Endothelial cell of umbilical vein (primary cell): ENCODE results near the gene ADCYAP1R1. TPM values are rescaled to one million over a fixed set of nuclear protein-coding genes. Genes with fewer than 3 reads are reported as not detected.

Source experiments
- BruUV-seq: library from RNA; stranded (reverse); fragments of 400-500 nt; replicated peaks from 2 replicates; lab custom pipeline; 2021; lab: Mats Ljungman, UMichigan
- CTCF ChIA-PET: fragments of 300-600, 350-600 bp; sonication (Branson Sonifier 250); formaldehyde crosslinking; loops from one replicate; lab custom pipeline; 2021; ENCODE audit warnings: antibody characterized with exemption, inconsistent platforms; lab: Charles Lee
- POLR2A ChIA-PET: fragments of 300-600, 350-600 bp; sonication (Branson Sonifier 250); formaldehyde crosslinking; loops from one replicate; lab custom pipeline; 2021; ENCODE audit warnings: antibody characterized with exemption, inconsistent platforms; lab: Charles Lee
- DNase-seq: peaks from one replicate; pipeline ENCODE4 v3.0.0-alpha.2; 2011; ENCODE audit warnings: low read depth, low spot score
- FAIRE-seq: peaks from 2 replicates; lab custom pipeline; 2011; peaks lifted over from hg19 to GRCh38; lab: Jason Lieb, UNC
- H2AFZ ChIP-seq: 2 replicates; pipeline ENCODE4 v1.6.0; 2012; ENCODE audit warnings: low read depth, low read length, control low read depth, inconsistent platforms
- H3K27ac ChIP-seq: 2 replicates; pipeline ENCODE4 v1.5.1; 2011; ENCODE audit warnings: low read depth, mild to moderate bottlenecking, control low read depth, low read length, moderate library complexity; ENCODE audit not compliant: insufficient read depth
- H3K27me3 ChIP-seq, 2 experiments: 2 replicates each; pipeline versions ENCODE4 v1.6.0 to v1.6.1; 2011; ENCODE audit warnings: low read length in 2 of 2, mixed read lengths in 1 of 2; ENCODE audit not compliant: control insufficient read depth in 2 of 2, insufficient read depth in 2 of 2
- H3K36me3 ChIP-seq, 2 experiments: 2 replicates in 1 of 2; 3 replicates in 1 of 2; pipeline ENCODE4 v1.5.1; 2011; ENCODE audit warnings: low read length in 2 of 2, mild to moderate bottlenecking in 1 of 2, moderate library complexity in 1 of 2; ENCODE audit not compliant: control insufficient read depth in 2 of 2, insufficient read depth in 2 of 2; ENCODE audit errors: extremely low read depth in 1 of 2
- H3K4me1 ChIP-seq: 3 replicates; pipeline ENCODE4 v1.5.1; 2011; ENCODE audit warnings: mild to moderate bottlenecking, low read length; ENCODE audit not compliant: control insufficient read depth, insufficient read depth; ENCODE audit errors: extremely low read depth
- H3K4me2 ChIP-seq: 2 replicates; pipeline ENCODE4 v1.6.1; 2011; ENCODE audit warnings: low read length, control low read depth, mixed read lengths; ENCODE audit not compliant: insufficient read depth
- H3K4me3 ChIP-seq, 3 experiments: fragments of 200-600 bp in 1 of 3; sonication (generic), shearing (Covaris generic) in 1 of 3; replicated peaks in 1 of 3; 2 replicates each; pipeline ENCODE4 v1.5.1; 2011 to 2016; ENCODE audit warnings: control low read depth in 3 of 3, low read length in 3 of 3, mild to moderate bottlenecking in 2 of 3, inconsistent platforms in 1 of 3, low read depth in 1 of 3, moderate library complexity in 1 of 3; ENCODE audit not compliant: insufficient read depth in 1 of 3
- H3K79me2 ChIP-seq: 2 replicates; pipeline ENCODE4 v1.6.0; 2012; ENCODE audit warnings: low read length, inconsistent platforms; ENCODE audit not compliant: control insufficient read depth, insufficient read depth
- H3K9ac ChIP-seq: replicated peaks from 2 replicates; pipeline ENCODE3; 2011; ENCODE audit warnings: low read length, control low read depth; ENCODE audit not compliant: insufficient read depth; ENCODE audit errors: extremely low read depth
- H3K9me1 ChIP-seq: replicated peaks from 3 replicates; pipeline ENCODE4 v1.6.0; 2011; ENCODE audit warnings: mild to moderate bottlenecking, low read length; ENCODE audit not compliant: control insufficient read depth, insufficient read depth; ENCODE audit errors: extremely low read depth
- H3K9me3 ChIP-seq: replicated peaks from 2 replicates; pipeline ENCODE4 v1.5.1; 2012; ENCODE audit warnings: low read length, inconsistent platforms; ENCODE audit not compliant: control insufficient read depth, insufficient read depth
- H4K20me1 ChIP-seq: replicated peaks from 2 replicates; pipeline ENCODE3; 2011; ENCODE audit warnings: mild to moderate bottlenecking, low read length; ENCODE audit not compliant: control insufficient read depth, insufficient read depth; ENCODE audit errors: extremely low read depth
- CTCF ChIP-seq, 2 donors: IDR thresholded peaks; 1 replicate in 1 of 2; 2 replicates in 1 of 2; pipeline ENCODE4 v1.5.1; 2011; ENCODE audit warnings: low read length in 2 of 2, mild to moderate bottlenecking in 2 of 2, moderate library complexity in 2 of 2, control low read depth in 1 of 2, inconsistent platforms in 1 of 2, low read depth in 1 of 2; ENCODE audit not compliant: insufficient read depth in 1 of 2; ENCODE audit errors: extremely low read depth in 1 of 2
- EZH2 ChIP-seq: IDR thresholded peaks from 2 replicates; pipeline ENCODE4 v1.6.1; 2012; ENCODE audit warnings: borderline replicate concordance, low read depth, mild to moderate bottlenecking, moderate library complexity, low read length, inconsistent platforms; ENCODE audit not compliant: severe bottlenecking
- FOS ChIP-seq: IDR thresholded peaks from 2 replicates; pipeline ENCODE4 v1.6.1; 2011; ENCODE audit warnings: mild to moderate bottlenecking, low read length, moderate library complexity, borderline replicate concordance; ENCODE audit not compliant: insufficient read depth
- GATA2 ChIP-seq: IDR thresholded peaks from 2 replicates; pipeline ENCODE4 v1.7.0; 2011; ENCODE audit warnings: low read depth, mild to moderate bottlenecking, moderate library complexity, mixed read lengths, low read length; ENCODE audit not compliant: insufficient read length, insufficient read depth
- JUN ChIP-seq: IDR thresholded peaks from 2 replicates; pipeline ENCODE4 v1.6.1; 2011; ENCODE audit warnings: borderline replicate concordance, low read depth; ENCODE audit not compliant: insufficient read length, insufficient read depth
- MAX ChIP-seq: IDR thresholded peaks from 2 replicates; pipeline ENCODE4 v1.6.1; 2011; ENCODE audit not compliant: insufficient read depth, insufficient read length
- MYC ChIP-seq: IDR thresholded peaks from one replicate; pipeline ENCODE4 v1.6.1; 2011; ENCODE audit warnings: mild to moderate bottlenecking, low read depth, low read length
- POLR2A ChIP-seq: IDR thresholded peaks from 2 replicates; pipeline ENCODE4 v1.6.1; 2012; ENCODE audit warnings: low read depth, mild to moderate bottlenecking, control low read depth, low read length
- POLR2AphosphoS5 ChIP-seq: IDR thresholded peaks from 2 replicates; pipeline ENCODE4 v1.6.1; 2012; ENCODE audit warnings: low read depth, mild to moderate bottlenecking, control low read depth, low read length, moderate library complexity; ENCODE audit not compliant: insufficient read depth
- dilution Hi-C: fragments of 300-500 bp; cut with MboI; formaldehyde crosslinking; loops from one replicate; pipeline ENCODE4 v1.15.0; 2019; ENCODE audit warnings: low sequenced_read_pairs; ENCODE audit not compliant: extremely low pct_ligation_motif_present
- intact Hi-C: fragments of 100-400 bp; cut with micrococcal nuclease; formaldehyde crosslinking; loops from one replicate; pipeline ENCODE4 v1.10.0; 2022
- polyA plus RNA-seq, 4 experiments: library from polyadenylated mRNA; depleted of rRNA in 3 of 4; stranded (reverse) in 3 of 4; unstranded in 1 of 4; fragments of >200 nt; gene quantifications; 2 replicates each; pipeline versions ENCODE4 v1.2.1 to v1.2.3, GENCODE V29; 2011 to 2012; ENCODE audit warnings: missing spikeins in 1 of 4
- total RNA-seq: library from RNA; stranded (reverse); gene quantifications from 2 replicates; pipeline ENCODE4 v1.2.3, GENCODE V29; 2021

Gene ADCYAP1R1
- total and polyA plus RNA-seq, 2 donors (not counting 3 experiments of a cell fraction or from before 2014, with no cell fraction given): 0.04 TPM; not detected in 1

- Histone ChIP-seq H3K4me3 (no peak overlapping the region), H2AFZ (no peak overlapping the region), H3K36me3 (no peaks in the 10 kb centered on the region), H3K27ac (no peak overlapping the region), H3K9me3 (no peaks in the 10 kb centered on the region), H3K79me2 (no peaks in the 10 kb centered on the region), H3K27me3 (peaks cover 0 to 2% of the 10 kb centered on the region in 2 experiments), H3K4me1 (no peaks in the 10 kb centered on the region), H4K20me1 (no peaks in the 10 kb centered on the region), H3K9ac (no peak overlapping the region), H3K9me1 (no peaks in the 10 kb centered on the region), H3K4me2 (no peak overlapping the region)
- dilution Hi-C loops: no loop called here
- no peak for FAIRE-seq
- TF ChIP-seq CTCF (IDR thresholded peaks at IDR 0.05; ENCODE audit: extremely low read depth in 1 of 2, insufficient read depth in 1 of 2, low read depth in 1 of 2, low read length in 2 of 2) (no peak), JUN (no peak), GATA2 (no peak), POLR2A (no peak), MAX (no peak), FOS (no peak), POLR2AphosphoS5 (no peak), MYC (no peak), EZH2 (no peak)
- intact Hi-C loops: no loop called here
- ChIA-PET CTCF (interaction anchor here (1.2 to 3.8 kb wide), 4 partner anchors 11 to 38 kb away, joined by 4 to 24 read pairs (median 4); no protein-coding TSS in a partner anchor), POLR2A (no interaction called here)
- DNase-seq: no peak
- no TSS peak for BruUV-seq
These were observed 44.2 kb downstream of the ADCYAP1R1 start for GRCh38 chr7:31096198-31096876.
